H9 (cell line): ENCODE measurements around the gene SLC2A2. TPM values are rescaled to one million over a fixed set of nuclear protein-coding genes. Genes with fewer than 3 reads are reported as not detected.

Experiments
- DNase-seq: peaks from one replicate; pipeline ENCODE4 v3.0.0-alpha.2; 2017
- H2AFZ ChIP-seq: one replicate; pipeline ENCODE4 v1.6.1; 2013; ENCODE audit warnings: mild to moderate bottlenecking, low read length, control low read depth, moderate library complexity
- H2AK5ac ChIP-seq: 2 replicates; pipeline ENCODE4 v1.6.1; 2013; ENCODE audit warnings: low read length, control low read depth, mixed read lengths; ENCODE audit not compliant: insufficient read length
- H2BK120ac ChIP-seq: one replicate; pipeline ENCODE4 v1.6.1; 2013; ENCODE audit warnings: low read depth, mild to moderate bottlenecking, low read length, control low read depth, inconsistent platforms; ENCODE audit not compliant: poor library complexity, severe bottlenecking
- H2BK12ac ChIP-seq: 2 replicates; pipeline ENCODE4 v1.6.1; 2013; ENCODE audit warnings: low read length, control low read depth, mixed read lengths, low read depth; ENCODE audit not compliant: insufficient read length
- H2BK15ac ChIP-seq: 2 replicates; pipeline ENCODE4 v1.6.1; 2013; ENCODE audit warnings: low read depth, low read length, control low read depth
- H2BK20ac ChIP-seq: one replicate; pipeline ENCODE4 v1.6.1; 2013; ENCODE audit warnings: low read depth, mild to moderate bottlenecking, low read length, control low read depth, inconsistent platforms; ENCODE audit not compliant: poor library complexity, severe bottlenecking
- H2BK5ac ChIP-seq: 2 replicates; pipeline ENCODE4 v1.6.1; 2013; ENCODE audit warnings: low read length, control low read depth, mixed read lengths; ENCODE audit not compliant: insufficient read length
- H3K14ac ChIP-seq: 2 replicates; pipeline ENCODE4 v1.6.1; 2013; ENCODE audit warnings: low read length, control low read depth; ENCODE audit not compliant: insufficient read depth
- H3K18ac ChIP-seq: 2 replicates; pipeline ENCODE4 v1.6.1; 2013; ENCODE audit warnings: low read depth, mild to moderate bottlenecking, mixed read lengths, low read length, control low read depth; ENCODE audit not compliant: insufficient read length
- H3K23ac ChIP-seq: 2 replicates; pipeline ENCODE4 v1.6.1; 2013; ENCODE audit warnings: low read length, control low read depth, mixed read lengths, low read depth; ENCODE audit not compliant: insufficient read length
- H3K23me2 ChIP-seq: 2 replicates; pipeline ENCODE4 v1.6.1; 2013; ENCODE audit warnings: low read depth, mild to moderate bottlenecking, mixed read lengths, low read length, control low read depth; ENCODE audit not compliant: insufficient read length, poor library complexity, severe bottlenecking
- H3K27ac ChIP-seq: 2 replicates; pipeline ENCODE4 v1.5.1; 2013; ENCODE audit warnings: low read length, control low read depth, mixed read lengths, low read depth; ENCODE audit not compliant: insufficient read length
- H3K27me3 ChIP-seq: 2 replicates; pipeline ENCODE4 v1.6.1; 2013; ENCODE audit warnings: low read length, control low read depth, inconsistent platforms; ENCODE audit not compliant: insufficient read depth
- H3K4ac ChIP-seq: 2 replicates; pipeline ENCODE4 v1.6.1; 2013; ENCODE audit warnings: low read depth, mild to moderate bottlenecking, control low read depth, inconsistent platforms, low read length, moderate library complexity
- H3K4me1 ChIP-seq: 2 replicates; pipeline ENCODE4 v1.6.1; 2013; ENCODE audit warnings: low read length, control low read depth, inconsistent platforms; ENCODE audit not compliant: insufficient read depth
- H3K4me2 ChIP-seq: 2 replicates; pipeline ENCODE4 v1.6.1; 2013; ENCODE audit warnings: low read length, control low read depth, mixed read lengths; ENCODE audit not compliant: insufficient read length, insufficient read depth
- H3K56ac ChIP-seq: 2 replicates; pipeline ENCODE4 v1.6.1; 2013; ENCODE audit warnings: low read depth, mild to moderate bottlenecking, mixed read lengths, low read length, control low read depth; ENCODE audit not compliant: insufficient read length
- H3K79me1 ChIP-seq: 2 replicates; pipeline ENCODE4 v1.6.1; 2013; ENCODE audit warnings: low read depth, mild to moderate bottlenecking, moderate library complexity, low read length, control low read depth, inconsistent platforms; ENCODE audit not compliant: insufficient read depth, poor library complexity, severe bottlenecking
- H3K79me2 ChIP-seq: 2 replicates; pipeline ENCODE4 v1.6.1; 2013; ENCODE audit warnings: low read length, control low read depth, inconsistent platforms; ENCODE audit not compliant: insufficient read depth
- H3K9ac ChIP-seq: 2 replicates; pipeline ENCODE4 v1.6.1; 2013; ENCODE audit warnings: low read length, control low read depth, mixed read lengths; ENCODE audit not compliant: insufficient read length; ENCODE audit errors: extremely low read depth
- H3K9me3 ChIP-seq: one replicate; pipeline ENCODE4 v1.6.1; 2013; ENCODE audit warnings: low read depth, low read length, inconsistent platforms; ENCODE audit not compliant: control insufficient read depth
- H3T11ph ChIP-seq: one replicate; pipeline ENCODE4 v1.6.1; 2013; ENCODE audit warnings: mild to moderate bottlenecking, low read length, control low read depth, inconsistent platforms
- H4K20me1 ChIP-seq: one replicate; pipeline ENCODE4 v1.6.1; 2013; ENCODE audit not compliant: control insufficient read depth, insufficient read length, insufficient read depth
- H4K5ac ChIP-seq: 2 replicates; pipeline ENCODE4 v1.6.1; 2013; ENCODE audit warnings: low read depth, mild to moderate bottlenecking, mixed read lengths, low read length, control low read depth; ENCODE audit not compliant: insufficient read length
- H4K8ac ChIP-seq: replicated peaks from 2 replicates; pipeline ENCODE4 v1.6.1; 2013; ENCODE audit warnings: low read length, control low read depth, mixed read lengths, low read depth; ENCODE audit not compliant: insufficient read length
- H4K91ac ChIP-seq: 2 replicates; pipeline ENCODE4 v1.6.1; 2013; ENCODE audit warnings: low read depth, mild to moderate bottlenecking, moderate library complexity, mixed read lengths, low read length, control low read depth; ENCODE audit not compliant: insufficient read length
- H3K27ac Mint-ChIP-seq, 3 experiments: 2 replicates in 2 of 3; 3 replicates in 1 of 3; pipeline ENCODE4 v1.8.0; 2020 to 2021; ENCODE audit warnings: mixed read lengths in 3 of 3, mild to moderate bottlenecking in 1 of 3, moderate library complexity in 1 of 3
- H3K27me3 Mint-ChIP-seq: 2 replicates; pipeline ENCODE4 v1.8.0; 2021; ENCODE audit warnings: low read depth, mild to moderate bottlenecking, moderate library complexity, mixed read lengths
- H3K36me3 Mint-ChIP-seq, 3 experiments: 2 replicates in 2 of 3; 3 replicates in 1 of 3; pipeline ENCODE4 v1.8.0; 2020 to 2021; ENCODE audit warnings: low read depth in 3 of 3, mixed read lengths in 3 of 3; ENCODE audit not compliant: insufficient read depth in 1 of 3
- H3K4me1 Mint-ChIP-seq, 2 experiments: 2 replicates each; pipeline ENCODE4 v1.8.0; 2020; ENCODE audit warnings: mixed read lengths in 2 of 2
- H3K4me3 Mint-ChIP-seq, 2 experiments: 2 replicates in 1 of 2; 3 replicates in 1 of 2; pipeline ENCODE4 v1.8.0; 2020 to 2021; ENCODE audit warnings: mild to moderate bottlenecking in 2 of 2, mixed read lengths in 2 of 2, moderate library complexity in 1 of 2
- H3K9me3 Mint-ChIP-seq, 2 experiments: 2 replicates in 1 of 2; 3 replicates in 1 of 2; pipeline ENCODE4 v1.8.0; 2020; ENCODE audit warnings: mild to moderate bottlenecking in 2 of 2, mixed read lengths in 2 of 2, moderate library complexity in 1 of 2
- WGBS: extraction: QIAGEN DNeasy Blood & Tissue Kit; methylation state at CpG from one replicate; pipeline ENCODE4 v1.1.7; 2013; ENCODE audit warnings: missing lambda C conversion rate, low lambda C conversion rate, mixed read lengths; ENCODE audit not compliant: insufficient read length; ENCODE audit errors: extremely low coverage; 5-methylcytosine and 5-hydroxymethylcytosine counted together
- total RNA-seq: library from RNA; stranded (reverse); gene quantifications from 2 replicates; pipeline ENCODE4 v1.2.1, GENCODE V29; 2021
- TF ChIP-seq, protein P1 (sequence below): fragments of 200-600 bp; sonication (generic); conservative IDR thresholded peaks from 3 replicates; pipeline ENCODE4 v1.8.0; 2021; ENCODE audit warnings: antibody characterized with exemption, mild to moderate bottlenecking

The SLC2A2 gene
- total RNA-seq, 1 experiment from 2014 or later, result not detected

DNA sequence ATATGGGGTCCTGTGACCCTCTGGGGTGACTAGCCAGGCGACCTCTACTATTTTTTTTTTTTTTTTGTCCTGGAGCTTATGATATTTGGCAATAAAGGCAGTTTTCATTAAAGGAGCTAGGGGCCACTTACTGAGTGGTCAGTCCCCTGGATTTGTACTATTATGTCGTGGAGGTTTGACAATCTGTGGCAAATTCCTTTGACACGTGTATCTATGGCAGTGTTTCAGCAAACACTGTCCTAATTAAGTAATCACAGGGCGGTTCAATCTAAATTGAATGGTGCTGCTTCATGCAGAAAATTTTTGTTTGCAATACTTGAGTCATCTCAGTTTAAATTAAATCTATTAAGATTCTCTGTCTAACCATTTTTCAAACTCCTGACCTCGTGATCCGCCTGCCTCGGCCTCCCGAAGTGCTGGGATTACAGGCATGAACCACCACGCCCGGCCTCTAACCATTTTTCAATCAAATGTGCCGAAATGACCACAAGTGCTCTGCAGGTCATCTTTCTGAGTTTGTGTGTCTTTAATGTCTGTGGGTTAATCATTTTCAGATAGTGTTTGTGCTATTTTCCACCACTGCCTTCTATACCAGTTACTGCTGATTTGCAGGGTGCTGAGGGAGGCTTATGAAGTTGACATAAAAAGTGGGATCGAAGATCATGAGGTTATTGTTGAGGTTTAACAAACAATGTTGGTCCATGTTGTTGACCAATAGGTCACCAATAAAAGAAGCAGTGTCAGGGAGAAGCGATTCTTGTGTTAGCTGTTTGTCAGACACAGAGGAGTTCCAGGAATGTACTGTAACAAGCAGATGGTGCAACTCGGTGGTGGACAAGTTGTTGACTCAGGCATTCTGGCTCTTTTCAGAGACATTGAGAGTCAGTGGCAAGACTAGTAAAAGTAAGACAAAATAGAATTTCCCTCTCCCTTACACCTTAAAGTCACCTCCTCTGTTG is 18.6 kb upstream of the SLC2A2 start:
- H3K4me2 ChIP-seq, result no peak overlapping the region
- H3K14ac ChIP-seq, result no peak overlapping the region
- H3K27ac ChIP-seq, result no peak overlapping the region
- no peak overlapping the region for H2BK5ac ChIP-seq
- H3K23ac ChIP-seq, result no peak overlapping the region
- H4K8ac ChIP-seq, result no peak overlapping the region
- no peaks in the 10 kb centered on the region for H4K20me1 ChIP-seq
- no peaks in the 10 kb centered on the region for H3K4me1 ChIP-seq
- no peak for DNase-seq
- no peaks in the 10 kb centered on the region for H3K23me2 ChIP-seq
- H3K4ac ChIP-seq, result no peak overlapping the region
- H2AK5ac ChIP-seq, result no peak overlapping the region
- H2BK120ac ChIP-seq, result no peak overlapping the region
- H3K9me3 ChIP-seq, result no peaks in the 10 kb centered on the region
- no peak overlapping the region for H2BK12ac ChIP-seq
- no peak overlapping the region for H3T11ph ChIP-seq
- H3K9ac ChIP-seq, result no peak overlapping the region
- WGBS, result no CpG with 5 or more reads among the region's 14 CpGs
- no peaks in the 10 kb centered on the region for H3K27me3 ChIP-seq
- H4K91ac ChIP-seq, result no peak overlapping the region
- Mint-ChIP-seq H3K27ac (no peak overlapping the region), H3K4me3 (no peak overlapping the region), H3K36me3 (no peaks in the 10 kb centered on the region), H3K27me3 (no peaks in the 10 kb centered on the region), H3K9me3 (no peaks in the 10 kb centered on the region), H3K4me1 (peaks cover 14 to 16% of the 10 kb centered on the region in 2 experiments; a peak in 3 of 4 replicates)
- no peak overlapping the region for H2BK20ac ChIP-seq
- H2AFZ ChIP-seq, result no peak overlapping the region
- no peak overlapping the region for H3K18ac ChIP-seq
- H4K5ac ChIP-seq, result no peak overlapping the region
- TF ChIP-seq, protein P1, sequence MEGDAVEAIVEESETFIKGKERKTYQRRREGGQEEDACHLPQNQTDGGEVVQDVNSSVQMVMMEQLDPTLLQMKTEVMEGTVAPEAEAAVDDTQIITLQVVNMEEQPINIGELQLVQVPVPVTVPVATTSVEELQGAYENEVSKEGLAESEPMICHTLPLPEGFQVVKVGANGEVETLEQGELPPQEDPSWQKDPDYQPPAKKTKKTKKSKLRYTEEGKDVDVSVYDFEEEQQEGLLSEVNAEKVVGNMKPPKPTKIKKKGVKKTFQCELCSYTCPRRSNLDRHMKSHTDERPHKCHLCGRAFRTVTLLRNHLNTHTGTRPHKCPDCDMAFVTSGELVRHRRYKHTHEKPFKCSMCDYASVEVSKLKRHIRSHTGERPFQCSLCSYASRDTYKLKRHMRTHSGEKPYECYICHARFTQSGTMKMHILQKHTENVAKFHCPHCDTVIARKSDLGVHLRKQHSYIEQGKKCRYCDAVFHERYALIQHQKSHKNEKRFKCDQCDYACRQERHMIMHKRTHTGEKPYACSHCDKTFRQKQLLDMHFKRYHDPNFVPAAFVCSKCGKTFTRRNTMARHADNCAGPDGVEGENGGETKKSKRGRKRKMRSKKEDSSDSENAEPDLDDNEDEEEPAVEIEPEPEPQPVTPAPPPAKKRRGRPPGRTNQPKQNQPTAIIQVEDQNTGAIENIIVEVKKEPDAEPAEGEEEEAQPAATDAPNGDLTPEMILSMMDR, result no peak
- H2BK15ac ChIP-seq, result no peak overlapping the region
- H3K79me2 ChIP-seq, result no peaks in the 10 kb centered on the region
- no peak overlapping the region for H3K56ac ChIP-seq
- no peaks in the 10 kb centered on the region for H3K79me1 ChIP-seq
